GM21526 (cell line): ENCODE results near the gene BNIPL.
A peak's percentile ranks its signal among the peaks of the same experiment; 100 is the strongest.

Experiments used
- ATAC-seq: cut with Tn5 transposase; IDR thresholded peaks from one replicate; pipeline ENCODE4 v1.9.1; 2021; ENCODE audit warnings: moderate library complexity; ENCODE audit not compliant: unreplicated experiment, low FRiP score

Gene BNIPL

DNA sequence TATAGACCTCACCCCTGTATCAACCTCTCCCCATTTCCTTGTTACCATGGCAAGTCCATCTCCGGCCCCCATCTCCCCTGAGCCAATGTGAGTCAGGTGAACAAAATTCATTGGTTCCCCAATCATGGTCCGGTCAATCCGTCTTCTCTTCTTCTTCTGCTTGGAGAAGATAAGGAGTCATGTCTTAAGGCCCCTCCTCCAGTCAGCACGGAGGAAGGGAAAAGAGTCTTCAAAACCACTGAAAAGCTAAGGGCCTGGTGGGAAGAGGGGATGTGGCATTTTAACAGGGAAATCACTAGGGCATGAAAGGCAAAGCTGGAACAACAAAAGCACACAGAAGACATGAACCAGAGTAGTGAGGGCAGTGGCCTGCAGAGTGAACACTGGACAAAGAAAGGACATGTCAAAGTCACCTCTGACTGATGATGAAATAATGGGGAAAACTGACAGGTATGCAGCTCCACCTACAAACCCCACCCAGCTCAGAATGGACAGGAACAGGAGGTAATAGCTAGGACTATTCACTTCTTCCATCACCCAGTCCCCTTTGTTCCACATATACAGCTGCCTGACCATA is 18.7 kb downstream of the BNIPL start:
- no peak for ATAC-seq

DNA sequence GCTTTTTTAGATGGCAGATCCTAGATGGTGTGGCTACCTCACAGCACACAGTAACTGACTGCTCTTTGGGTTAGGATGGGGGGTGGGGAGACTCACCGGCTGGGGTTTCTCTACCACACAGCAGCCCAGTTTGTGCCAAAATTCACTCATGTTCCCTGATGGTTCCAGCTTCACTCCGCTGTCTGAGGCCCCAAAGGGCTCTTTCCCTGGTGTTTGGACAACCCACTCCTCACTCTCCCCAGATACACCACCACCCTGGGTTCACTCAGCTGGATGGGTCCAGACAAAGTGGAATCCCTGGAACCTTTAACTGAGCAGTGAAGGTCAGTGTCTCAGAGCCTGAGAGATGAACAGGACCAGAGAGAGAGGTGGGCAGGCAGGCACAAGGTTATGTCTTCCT is 19.2 kb downstream of the BNIPL start:
- no peak for ATAC-seq

DNA sequence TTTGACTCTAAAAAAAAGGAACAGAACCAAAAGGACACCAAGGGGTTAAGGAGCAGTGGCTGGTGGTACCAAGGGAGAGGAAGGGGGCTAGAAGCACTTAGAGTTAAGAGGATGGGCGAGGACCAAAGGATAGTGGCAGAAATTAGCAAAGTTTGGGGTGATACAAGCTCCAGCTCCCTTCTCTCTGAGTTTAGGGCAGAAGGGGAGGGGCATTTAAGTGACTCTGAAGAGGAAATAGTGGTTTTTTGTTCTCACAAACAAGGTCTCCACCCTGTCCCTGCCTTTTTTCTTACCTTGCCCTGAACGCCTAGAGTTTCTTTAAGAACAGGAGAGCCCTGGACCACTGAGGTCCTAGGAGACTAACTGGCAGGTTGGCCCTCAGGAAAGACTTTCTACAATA is 19.8 kb downstream of the BNIPL start:
- no peak for ATAC-seq

DNA sequence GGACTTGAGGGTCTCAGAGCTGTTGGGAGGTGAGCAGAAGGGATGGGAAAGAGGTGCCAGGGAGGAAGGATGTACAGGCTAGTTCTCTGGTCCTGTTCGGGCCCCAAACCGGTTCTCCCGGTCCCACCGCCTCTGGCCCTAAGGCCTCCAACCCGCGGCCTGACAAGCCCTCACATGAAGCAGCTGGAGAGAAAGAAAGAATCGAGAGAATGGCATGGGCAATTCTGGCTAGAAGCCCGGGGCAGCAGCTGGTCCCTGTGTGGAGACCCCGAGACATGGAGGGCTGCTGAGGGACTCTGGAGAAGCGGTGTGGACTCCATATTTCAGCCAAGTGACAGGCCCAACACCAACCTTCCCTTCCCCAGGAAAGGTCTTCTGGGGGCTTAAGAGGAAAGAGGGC is 22.3 kb downstream of the BNIPL start:
- ATAC-seq: no peak

DNA sequence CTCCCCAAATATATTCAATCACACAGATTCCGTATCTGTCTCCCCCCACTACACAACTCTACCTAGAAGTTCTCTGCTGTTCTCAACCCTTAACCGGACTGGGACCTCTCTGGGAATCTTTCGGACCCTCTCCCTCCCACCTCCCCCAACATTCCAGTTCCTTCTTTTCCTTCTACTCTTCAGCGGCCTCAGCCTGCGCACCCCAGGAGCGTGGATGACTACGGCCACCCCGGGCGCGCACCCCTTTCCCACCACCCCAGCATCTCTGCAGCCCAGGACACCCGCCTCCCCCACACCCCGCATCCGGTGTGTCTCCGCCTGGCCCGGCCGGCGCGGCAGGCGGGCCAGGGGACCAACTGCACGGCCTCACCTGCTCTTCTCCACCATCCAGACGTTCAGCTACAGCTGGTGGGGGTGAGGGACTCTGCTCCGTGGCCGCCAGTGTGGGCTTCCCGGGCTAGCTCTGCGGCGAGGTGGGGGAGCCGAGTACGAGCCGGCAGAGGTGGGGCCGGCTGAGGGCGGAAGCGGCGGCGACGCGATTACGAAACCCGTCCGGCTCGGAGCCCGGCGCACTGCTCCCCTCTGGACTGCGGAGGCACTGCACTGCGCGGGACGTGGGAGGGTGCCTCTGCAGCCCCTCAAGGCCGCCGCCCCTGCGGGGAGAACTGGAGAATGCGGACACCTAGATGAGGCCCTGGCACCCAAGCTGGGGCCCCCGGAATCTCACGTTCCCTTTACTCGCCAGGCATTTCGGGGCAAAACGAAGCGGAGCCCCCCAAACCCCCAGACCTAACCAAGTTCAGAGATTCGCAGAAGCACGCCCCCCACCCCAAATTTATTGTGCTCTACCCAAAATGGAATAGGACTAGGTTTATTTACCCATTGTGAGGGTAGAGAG is 23.0 kb downstream of the BNIPL start, which contains the start of gene CDC42SE1:
Gene CDC42SE1 (minus strand): TSS at position 514 of the 898 bp plus-strand sequence. CDS start 3,892 bp downstream, outside the sequence.
- peak; percentile 80 for ATAC-seq

DNA sequence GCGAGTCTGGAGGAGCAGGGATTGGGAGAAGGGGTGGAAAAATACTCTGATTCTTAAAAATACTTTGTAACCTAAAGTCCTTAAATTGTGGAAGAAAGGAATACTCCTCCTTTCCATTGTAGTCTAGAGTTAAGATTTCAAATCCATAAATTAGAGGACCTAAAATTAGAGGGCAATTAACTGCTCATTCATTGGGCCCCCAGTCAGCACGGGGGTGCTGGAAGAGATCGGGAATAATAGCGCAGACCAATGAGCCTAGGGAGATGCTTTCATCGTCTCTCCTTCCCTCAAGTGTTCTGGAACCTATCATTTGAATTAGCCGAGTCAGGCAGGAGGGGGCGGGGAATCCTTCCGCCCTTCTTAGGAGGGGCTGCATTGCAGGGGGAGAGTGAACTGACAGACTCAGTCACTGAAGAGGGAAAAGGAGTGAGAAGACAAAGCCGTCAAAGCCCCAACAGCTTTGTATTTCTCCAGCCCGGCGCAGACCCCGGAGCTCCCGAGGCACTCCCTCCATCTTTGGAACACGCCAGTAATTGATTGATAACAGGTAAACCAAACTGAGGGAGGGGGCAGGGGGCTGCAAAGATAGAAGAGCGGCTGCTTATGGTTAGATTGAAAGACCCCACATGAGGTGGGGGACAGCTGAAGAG is 23.7 kb downstream of the BNIPL start, which contains the start of gene MLLT11:
Gene MLLT11 (plus strand): TSS at position 391 of the 650 bp plus-strand sequence. CDS start 6,828 bp downstream, outside the sequence.
- no peak for ATAC-seq

DNA sequence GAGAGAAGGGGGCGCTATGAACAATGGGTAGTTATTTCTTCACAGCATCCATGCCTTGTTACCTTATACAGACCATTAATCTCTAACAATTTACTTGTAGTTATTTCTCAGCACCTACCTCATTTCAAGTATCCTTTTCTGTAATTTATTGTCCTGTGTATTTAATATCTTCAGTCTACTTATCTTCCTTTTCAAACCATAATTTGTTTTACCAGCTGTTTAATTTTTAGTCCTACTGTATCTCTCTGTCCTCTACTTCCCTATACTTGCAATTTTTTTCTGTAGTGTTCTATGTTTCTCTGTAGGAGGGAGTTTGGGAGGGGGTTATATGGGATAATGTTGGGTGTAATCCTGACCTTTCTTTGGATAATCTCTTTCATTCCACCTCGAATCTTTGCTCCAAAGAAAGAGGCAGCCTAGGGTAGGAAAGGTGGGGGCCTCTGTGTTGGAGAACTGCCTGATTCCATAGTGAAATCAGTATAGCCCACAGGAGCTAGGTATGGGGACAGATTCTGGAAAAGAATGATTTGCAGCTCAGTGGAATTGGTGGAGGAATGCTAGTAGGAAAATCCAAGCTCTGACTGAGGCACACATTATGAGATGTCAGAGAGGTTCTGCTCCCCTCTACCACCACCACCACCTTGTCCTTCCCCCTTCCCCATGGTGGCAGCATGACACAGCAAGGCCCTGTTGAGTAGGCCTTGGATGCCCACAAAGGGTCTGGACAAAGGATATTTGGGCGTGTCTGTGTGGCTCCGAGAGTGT is 24.5 kb downstream of the BNIPL start:
- ATAC-seq: no peak

DNA sequence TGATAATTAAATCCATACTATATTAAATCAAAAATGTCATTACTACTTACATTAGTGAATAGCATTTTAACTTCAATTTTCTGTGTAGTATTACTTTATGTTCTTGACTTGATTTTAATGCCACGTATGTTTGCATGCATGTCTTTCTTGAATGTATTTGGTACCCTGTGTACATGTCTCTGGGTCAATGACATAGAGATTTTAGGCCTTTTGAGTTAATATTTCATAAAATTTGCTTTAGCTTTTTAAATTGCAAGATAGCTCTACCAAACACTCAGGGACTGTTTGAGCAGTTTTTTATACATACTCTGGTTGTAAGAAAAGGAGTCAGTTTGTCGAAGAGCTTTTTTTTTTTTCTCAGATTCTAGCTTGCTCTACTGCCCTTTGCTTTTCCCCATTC is 25.3 kb downstream of the BNIPL start:
- no peak for ATAC-seq

DNA sequence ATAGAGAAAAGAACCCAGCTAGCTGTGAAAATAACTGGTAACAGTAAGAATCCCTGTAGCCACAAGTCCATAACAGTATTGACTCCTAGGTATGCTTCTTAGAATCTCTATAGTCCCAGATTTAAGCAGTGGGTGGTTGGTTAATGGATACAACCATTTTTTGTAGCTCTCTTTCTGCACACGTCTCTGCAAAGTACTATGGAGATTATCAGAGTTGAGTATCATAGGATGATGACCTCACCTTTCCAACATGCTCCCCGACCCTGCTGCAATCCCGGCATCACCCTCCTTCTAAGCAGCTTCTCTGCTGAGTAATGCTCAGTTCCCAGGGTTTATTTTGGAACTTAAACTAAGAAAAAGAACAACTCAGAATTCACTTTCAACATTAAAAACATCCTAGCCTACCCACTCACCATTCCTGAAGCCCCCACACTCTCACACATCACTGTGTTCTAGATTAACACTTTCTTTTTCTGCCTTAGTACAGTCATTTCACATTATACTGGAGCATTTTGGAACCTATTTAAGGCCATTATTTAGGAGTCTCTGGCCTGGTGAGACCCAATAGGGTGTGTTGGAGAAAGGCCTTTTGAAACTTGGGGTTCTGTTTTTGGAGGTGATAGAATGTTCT is 26.5 kb downstream of the BNIPL start:
- no peak for ATAC-seq

DNA sequence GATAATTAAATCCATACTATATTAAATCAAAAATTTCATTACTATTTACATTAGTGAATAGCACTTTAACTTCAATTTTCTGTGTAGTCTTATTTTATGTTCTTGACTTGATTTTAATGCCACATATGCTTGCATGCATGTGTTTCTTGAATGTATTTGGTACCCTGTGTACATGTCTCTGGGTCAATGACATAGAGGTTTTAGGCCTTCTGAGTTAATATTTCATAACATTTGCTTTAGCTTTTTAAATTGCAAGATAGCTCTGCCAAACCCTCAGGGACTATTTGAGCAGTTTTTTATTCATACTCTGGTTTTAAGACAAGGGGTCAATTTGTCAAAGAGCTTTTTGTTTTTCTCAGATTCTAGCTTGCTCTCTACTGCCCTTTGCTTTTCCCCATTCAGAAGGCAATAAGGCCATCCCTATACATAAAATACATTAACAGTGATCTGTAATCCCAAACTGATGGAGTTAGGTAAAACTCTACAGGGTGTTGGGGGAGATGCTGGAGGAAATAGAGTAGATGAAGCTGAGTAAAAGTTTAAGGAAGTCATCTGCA is 28.8 kb downstream of the BNIPL start:
- no peak for ATAC-seq

DNA sequence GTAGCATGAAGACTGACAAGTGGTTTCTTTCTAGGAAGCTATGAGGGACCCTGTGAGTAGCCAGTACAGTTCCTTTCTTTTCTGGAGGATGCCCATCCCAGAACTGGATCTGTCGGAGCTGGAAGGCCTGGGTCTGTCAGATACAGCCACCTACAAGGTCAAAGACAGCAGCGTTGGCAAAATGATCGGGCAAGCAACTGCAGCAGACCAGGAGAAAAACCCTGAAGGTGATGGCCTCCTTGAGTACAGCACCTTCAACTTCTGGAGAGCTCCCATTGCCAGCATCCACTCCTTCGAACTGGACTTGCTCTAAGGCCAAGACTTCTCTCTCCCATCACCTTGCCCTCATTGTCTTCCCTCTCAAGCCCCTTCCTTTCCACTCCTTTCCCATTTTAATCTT is 30.8 kb downstream of the BNIPL start:
- no peak for ATAC-seq

DNA sequence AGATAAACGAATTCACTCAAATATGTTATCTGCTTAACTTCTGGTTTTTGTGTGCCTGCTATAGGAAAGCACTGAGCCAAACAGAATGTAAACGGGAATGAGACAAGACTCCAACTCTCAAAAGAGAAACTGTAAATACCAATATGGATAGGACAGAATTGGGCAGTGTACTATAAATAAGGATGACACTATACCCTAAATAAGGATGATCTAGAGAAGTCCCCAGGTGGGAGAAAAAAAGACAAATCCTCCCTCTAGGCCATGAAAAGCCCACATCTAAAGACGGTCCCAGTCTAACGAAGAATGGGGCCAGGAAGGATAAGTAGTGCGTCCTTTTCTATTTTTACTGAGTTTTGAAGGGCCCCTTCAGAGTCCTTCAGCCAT is 32.7 kb downstream of the BNIPL start:
- ATAC-seq: no peak

DNA sequence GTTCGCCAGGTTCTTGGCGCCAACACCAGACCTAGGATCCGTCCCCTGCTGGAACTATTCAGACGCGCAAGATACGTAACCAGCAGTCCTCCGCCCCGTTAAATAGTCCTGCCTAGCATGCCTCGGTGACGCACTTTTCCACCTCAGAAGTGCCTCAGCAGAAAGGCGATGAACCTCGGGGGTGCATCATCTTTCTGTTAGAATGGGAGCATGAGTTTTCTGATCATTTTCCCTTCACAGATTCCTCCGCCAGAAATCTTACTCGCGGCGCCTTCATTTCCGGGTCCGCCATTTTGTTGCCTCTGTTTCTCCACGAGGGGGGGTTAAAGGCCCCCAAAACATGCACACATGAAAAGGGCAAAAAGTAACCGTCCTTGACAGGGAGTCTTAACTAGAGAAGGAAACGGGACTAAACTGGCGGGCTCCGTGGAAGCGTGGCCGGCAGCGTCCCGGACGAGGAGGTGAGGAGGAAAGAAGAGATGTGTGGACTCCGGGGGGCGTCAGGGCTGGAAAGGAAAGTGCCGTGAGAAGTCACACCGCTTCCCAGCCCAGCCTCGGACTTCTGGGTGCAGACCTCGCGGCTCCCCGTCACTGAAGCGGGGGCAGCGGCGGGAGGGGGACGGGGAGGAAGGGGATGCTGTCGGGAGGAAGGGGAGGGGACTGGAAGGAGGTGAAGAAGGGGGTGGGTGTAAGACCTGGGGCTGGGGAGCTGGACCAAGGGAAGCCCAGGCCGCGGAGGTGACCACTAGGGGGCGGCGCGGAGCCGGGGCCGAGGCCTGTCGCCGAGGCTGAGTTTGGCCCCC is 34.3 kb downstream of the BNIPL start, which contains the start of gene GABPB2:
Gene GABPB2 (plus strand): TSS at position 288 of the 803 bp plus-strand sequence. CDS start 17,429 bp downstream, outside the sequence.
- peak; percentile 59 for ATAC-seq

DNA sequence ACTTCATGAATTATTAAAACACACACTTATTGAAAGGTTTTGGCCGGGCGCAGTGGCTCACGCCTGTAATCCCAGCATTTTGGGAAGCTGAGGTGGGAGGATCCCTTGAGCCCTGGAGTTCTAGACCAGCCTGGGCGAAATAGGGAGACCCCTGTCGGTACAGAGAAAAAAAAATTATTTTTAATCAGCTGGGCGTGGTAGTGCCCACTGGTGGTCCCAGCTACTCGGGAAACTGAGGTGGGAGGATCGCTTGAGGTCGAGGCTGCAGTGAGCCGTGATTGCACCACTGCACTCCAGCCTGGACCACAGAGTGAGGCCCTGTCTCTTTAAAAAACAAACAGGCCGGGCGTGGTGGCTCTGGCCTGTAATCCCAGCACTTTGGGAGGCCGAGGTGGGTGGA is 35.8 kb downstream of the BNIPL start:
- no peak for ATAC-seq

DNA sequence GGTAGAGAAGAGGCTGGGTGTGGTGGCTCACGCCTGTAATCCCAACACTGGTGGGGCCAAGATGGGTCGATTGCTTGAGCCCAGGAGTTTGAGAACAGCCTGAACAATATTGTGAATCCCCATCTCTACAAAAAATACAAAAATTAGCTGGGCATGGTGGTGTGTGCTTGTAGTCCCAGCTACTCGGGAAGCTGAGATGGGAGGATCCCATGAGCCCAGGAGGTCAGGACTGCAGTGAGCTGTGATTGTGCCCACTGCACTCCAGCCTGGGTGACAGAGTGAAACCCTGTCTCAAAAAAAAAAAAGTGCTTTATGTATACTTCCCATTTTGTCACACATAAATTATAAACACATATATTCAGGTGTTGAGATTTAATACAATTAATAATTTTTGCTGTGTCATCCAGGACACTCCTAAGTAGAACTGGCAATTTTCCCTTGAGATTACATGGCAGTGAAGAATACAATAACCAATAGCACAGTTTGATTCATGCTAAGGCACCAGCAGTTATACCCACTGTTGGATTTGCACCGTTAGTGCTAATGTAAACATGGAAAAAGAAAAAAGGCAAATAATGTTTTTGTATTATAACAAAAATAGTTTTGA is 49.7 kb downstream of the BNIPL start:
- ATAC-seq: no peak
